IMR-90 (cell line): Measurements from ENCODE around the gene MICAL2. TPM values are rescaled to one million over a fixed set of nuclear protein-coding genes. Genes with fewer than 3 reads are reported as not detected.
A peak's percentile ranks its signal among the peaks of the same experiment; 100 is the strongest.

Experiments
- ATAC-seq: fragments of 200-7000 bp; cut with Tn5 transposase; 2 replicates; pipeline ENCODE4 v1.9.1; 2020; ENCODE audit warnings: low read depth, mild to moderate bottlenecking, moderate library complexity
- BruUV-seq: library from RNA; stranded (reverse); fragments of 400-500 nt; replicated peaks from 2 replicates; lab custom pipeline; 2021; lab: Mats Ljungman, UMichigan
- CTCF ChIA-PET: fragments of 300-600 bp; formaldehyde crosslinking; extraction: SDS; loops from one replicate; lab custom pipeline; 2021; ENCODE audit warnings: antibody characterized with exemption; lab: Yijun Ruan, JAX
- POLR2A ChIA-PET: fragments of 300-600 bp; sonication (Branson Sonifier 250); formaldehyde crosslinking; loops from one replicate; lab custom pipeline; 2022; ENCODE audit warnings: antibody characterized with exemption; ENCODE audit not compliant: unreplicated experiment; lab: Charles Lee
- DNase-seq: peaks from one replicate; pipeline ENCODE4 v3.0.0; 2013
- H2AFZ ChIP-seq: replicated peaks from 2 replicates; pipeline ENCODE3; 2013; ENCODE audit warnings: low read length, mild to moderate bottlenecking; ENCODE audit not compliant: poor library complexity
- H2AK5ac ChIP-seq: 2 replicates; pipeline ENCODE4 v1.6.1; 2013; ENCODE audit warnings: low read depth, low read length, inconsistent platforms
- H2AK9ac ChIP-seq: replicated peaks from 2 replicates; pipeline ENCODE3; 2013; ENCODE audit warnings: mild to moderate bottlenecking, low read depth, low read length, moderate library complexity; ENCODE audit not compliant: poor library complexity
- H2BK120ac ChIP-seq: 2 replicates; pipeline ENCODE4 v1.6.1; 2013; ENCODE audit warnings: low read depth, low read length, inconsistent platforms
- H2BK15ac ChIP-seq: 3 replicates; pipeline ENCODE4 v1.6.1; 2013; ENCODE audit warnings: low read depth, low read length, inconsistent platforms
- H2BK20ac ChIP-seq: 2 replicates; pipeline ENCODE4 v1.6.1; 2013; ENCODE audit warnings: low read depth, mild to moderate bottlenecking, inconsistent platforms, low read length, moderate library complexity
- H2BK5ac ChIP-seq: 2 replicates; pipeline ENCODE4 v1.6.1; 2013; ENCODE audit warnings: mild to moderate bottlenecking, low read depth, low read length, inconsistent platforms; ENCODE audit not compliant: poor library complexity, severe bottlenecking
- H3K14ac ChIP-seq: replicated peaks from 2 replicates; pipeline ENCODE4 v1.6.1; 2013; ENCODE audit warnings: low read depth, low read length, inconsistent platforms
- H3K18ac ChIP-seq: 2 replicates; pipeline ENCODE4 v1.6.1; 2013; ENCODE audit warnings: low read depth, low read length, control low read depth
- H3K23ac ChIP-seq: 2 replicates; pipeline ENCODE4 v1.6.1; 2013; ENCODE audit warnings: low read depth, low read length, inconsistent platforms
- H3K27ac ChIP-seq: 2 replicates; pipeline ENCODE4 v1.5.1; 2013; ENCODE audit warnings: mild to moderate bottlenecking, control low read depth, low read length; ENCODE audit not compliant: insufficient read depth
- H3K27me3 ChIP-seq: 2 replicates; pipeline ENCODE4 v1.6.1; 2013; ENCODE audit warnings: low read length; ENCODE audit not compliant: control insufficient read depth, insufficient read depth
- H3K36me3 ChIP-seq: 2 replicates; pipeline ENCODE4 v1.6.1; 2013; ENCODE audit warnings: low read length, mixed read lengths; ENCODE audit not compliant: control insufficient read depth, insufficient read depth
- H3K4ac ChIP-seq: 2 replicates; pipeline ENCODE4 v1.6.1; 2013; ENCODE audit warnings: low read depth, low read length, inconsistent platforms
- H3K4me1 ChIP-seq: 2 replicates; pipeline ENCODE4 v1.6.1; 2013; ENCODE audit warnings: low read length, mixed read lengths; ENCODE audit not compliant: control insufficient read depth, insufficient read depth
- H3K4me2 ChIP-seq: 2 replicates; pipeline ENCODE4 v1.6.1; 2013; ENCODE audit warnings: low read depth, mild to moderate bottlenecking, control low read depth, low read length, moderate library complexity
- H3K4me3 ChIP-seq: 2 replicates; pipeline ENCODE4 v1.5.1; 2013; ENCODE audit warnings: low read depth, mild to moderate bottlenecking, control low read depth, low read length, moderate library complexity; ENCODE audit not compliant: insufficient read depth
- H3K56ac ChIP-seq: 2 replicates; pipeline ENCODE4 v1.6.1; 2013; ENCODE audit warnings: low read length, inconsistent platforms; ENCODE audit not compliant: insufficient read depth; ENCODE audit errors: extremely low read depth
- H3K79me1 ChIP-seq, 2 experiments: 2 replicates each; pipeline ENCODE4 v1.6.1; 2013; ENCODE audit warnings: low read length in 2 of 2, inconsistent platforms in 1 of 2, low read depth in 1 of 2
- H3K9ac ChIP-seq: 2 replicates; pipeline ENCODE4 v1.6.1; 2013; ENCODE audit warnings: low read depth, low read length, control low read depth
- H3K9me1 ChIP-seq: 2 replicates; pipeline ENCODE4 v1.6.1; 2013; ENCODE audit warnings: low read length, inconsistent platforms; ENCODE audit not compliant: insufficient read depth
- H3K9me3 ChIP-seq: 2 replicates; pipeline ENCODE4 v1.6.1; 2013; ENCODE audit warnings: low read length; ENCODE audit not compliant: control insufficient read depth, insufficient read depth
- H4K20me1 ChIP-seq: 2 replicates; pipeline ENCODE4 v1.6.1; 2013; ENCODE audit warnings: low read length, inconsistent platforms; ENCODE audit not compliant: insufficient read depth
- H4K5ac ChIP-seq: 2 replicates; pipeline ENCODE4 v1.6.1; 2013; ENCODE audit warnings: mild to moderate bottlenecking, low read depth, low read length, control low read depth
- H4K8ac ChIP-seq, 2 experiments: 2 replicates each; pipeline ENCODE4 v1.6.1; 2013; ENCODE audit warnings: low read depth in 2 of 2, low read length in 2 of 2, control low read depth in 1 of 2, inconsistent platforms in 1 of 2
- H4K91ac ChIP-seq: 2 replicates; pipeline ENCODE4 v1.6.1; 2013; ENCODE audit warnings: low read depth, low read length, inconsistent platforms; ENCODE audit not compliant: insufficient read depth
- POLR2A ChIP-seq: IDR thresholded peaks from 2 replicates; pipeline ENCODE4 v1.6.1; 2012; ENCODE audit warnings: mild to moderate bottlenecking, low read depth, low read length
- RFX5 ChIP-seq: IDR thresholded peaks from 2 replicates; pipeline ENCODE4 v1.8.0; 2012; ENCODE audit warnings: low read depth, mild to moderate bottlenecking, low read length, moderate library complexity
- WGBS, 2 experiments: methylation state at CpG; one replicate each; pipeline versions ENCODE4 v1.1.5 to v1.1.7; 2013; ENCODE audit warnings: missing lambda C conversion rate in 2 of 2; ENCODE audit not compliant: insufficient read length in 1 of 2; ENCODE audit errors: extremely low coverage in 2 of 2; 5-methylcytosine and 5-hydroxymethylcytosine counted together
- dilution Hi-C: fragments of 300-500 bp; cut with HindIII; formaldehyde crosslinking; loops from one replicate; pipeline ENCODE4 v1.14.3; 2018; ENCODE audit warnings: low sequenced_read_pairs; ENCODE audit not compliant: unreplicated experiment
- in situ Hi-C: fragments of 300-500 bp; cut with MboI; formaldehyde crosslinking; loops from 3 replicates; pipeline ENCODE4 v1.14.3; 2019; ENCODE audit warnings: low sequenced_read_pairs, inconsistent platforms, mixed read lengths
- intact Hi-C: fragments of 100-400 bp; cut with micrococcal nuclease; formaldehyde crosslinking; loops from 2 replicates; pipeline ENCODE4 v1.10.0; 2022
- polyA plus RNA-seq, 3 experiments: library from polyadenylated mRNA; depleted of rRNA; stranded (reverse); fragments of >200 nt; gene quantifications; 2 replicates each; pipeline ENCODE4 v1.2.3, GENCODE V29; 2012; ENCODE audit warnings: low replicate concordance in 1 of 3
- total RNA-seq: library from RNA; depleted of rRNA; stranded (reverse); fragments of >200 nt; gene quantifications from 2 replicates; pipeline ENCODE4 v1.2.3, GENCODE V29; 2012

MICAL2 gene
- total and polyA plus RNA-seq, 2 of the 4 experiments (the other 2 are of a cell fraction) = 170 to 336 TPM

DNA sequence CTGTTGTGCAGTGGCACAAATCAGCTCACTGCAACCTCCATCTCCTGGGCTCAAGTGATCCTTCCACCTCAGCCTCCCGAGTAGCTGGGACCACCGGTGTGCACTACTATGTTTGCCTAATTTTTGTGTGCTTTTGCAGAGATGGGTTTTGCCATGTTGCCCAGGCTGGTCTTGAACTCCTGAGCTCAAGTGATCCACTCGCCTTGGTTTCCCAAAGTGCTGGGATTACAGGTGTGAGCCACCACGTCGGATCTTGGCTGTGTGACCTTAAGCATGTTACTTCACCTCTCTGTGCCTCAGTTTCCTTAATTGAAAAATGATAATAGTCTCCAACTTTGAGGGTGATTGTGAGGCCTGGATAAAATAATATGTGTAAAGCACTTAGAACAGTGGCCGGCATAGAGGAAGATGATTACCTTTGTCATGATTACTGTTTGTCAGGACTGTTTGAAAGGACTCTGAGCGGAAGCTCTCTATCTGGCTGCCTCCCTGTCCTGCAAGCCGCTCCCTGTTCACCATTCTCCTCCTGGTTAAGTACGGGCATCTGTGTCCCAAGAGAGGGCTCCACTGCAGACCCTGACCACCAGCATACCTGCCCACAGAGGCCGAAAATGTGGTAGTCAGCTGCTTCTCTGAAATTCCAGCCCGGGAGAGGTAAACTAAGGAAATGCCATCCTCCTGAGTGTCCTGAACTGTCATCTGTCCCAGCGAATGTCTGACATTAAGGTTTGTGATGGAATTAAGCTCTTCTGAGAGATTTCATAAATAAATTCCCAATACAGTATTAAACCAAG is 73.6 kb downstream of the MICAL2 start:
- H3K14ac ChIP-seq = peak overlapping the region; percentile 99
- peak overlapping the region; percentile 96 for H3K18ac ChIP-seq
- peak overlapping the region; percentile 84 for H3K27ac ChIP-seq
- peaks cover 3% of the 10 kb centered on the region; the same call in 1 of the 2 replicates for H4K20me1 ChIP-seq
- H2AK5ac ChIP-seq = peak overlapping the region; percentile 99
- H3K4me3 ChIP-seq = no peak overlapping the region
- H3K36me3 ChIP-seq = peaks cover 5% of the 10 kb centered on the region; the same call in 1 of the 2 replicates
- peak overlapping the region; percentile 93 for H2BK15ac ChIP-seq
- peaks cover 27 to 85% of the 10 kb centered on the region in 2 experiments; a peak in 3 of 4 replicates for H3K79me1 ChIP-seq
- no peaks in the 10 kb centered on the region for H3K9me3 ChIP-seq
- peak overlapping the region; percentile 87 for H4K5ac ChIP-seq
- no peak for DNase-seq
- H2BK120ac ChIP-seq = peak overlapping the region; percentile 98
- no peak overlapping the region for H2AFZ ChIP-seq
- H2AK9ac ChIP-seq = peak overlapping the region; percentile 90
- CTCF ChIA-PET = interaction anchor here (1.1 kb wide), 1 partner anchor 13 kb away, joined by 3 read pairs; no protein-coding TSS in a partner anchor
- H3K9me1 ChIP-seq = peaks cover 39% of the 10 kb centered on the region
- H4K8ac ChIP-seq = peak overlapping the region; percentile 56 to 94
- no peak for TF ChIP-seq RFX5
- TF ChIP-seq POLR2A = peak; percentile 10; the same call in 1 of the 2 replicates
- H3K9ac ChIP-seq = peak overlapping the region; percentile 65; the same call in 1 of the 2 replicates
- intact Hi-C loops (loop anchor here (2.0 kb wide), 1 partner anchor 17 kb away; no protein-coding TSS in a partner anchor), dilution Hi-C loops (no loop called here), in situ Hi-C loops (no loop called here)
- H3K56ac ChIP-seq = peak overlapping the region; percentile 80
- H3K27me3 ChIP-seq = no peaks in the 10 kb centered on the region
- peak overlapping the region; percentile 99; the same call in 1 of the 2 replicates for H3K23ac ChIP-seq
- no peak for ATAC-seq
- peak overlapping the region; percentile 98 for H2BK20ac ChIP-seq
- no TSS peak for BruUV-seq
- H3K4ac ChIP-seq = peak overlapping the region; percentile 99
- peak overlapping the region; percentile 97 for H2BK5ac ChIP-seq
- H3K4me2 ChIP-seq = no peak overlapping the region
- POLR2A ChIA-PET = no interaction called here
- no CpG with 5 or more reads among the region's 12 CpGs for WGBS, 2 experiments
- peak overlapping the region; percentile 90 for H4K91ac ChIP-seq
- peaks cover 45% of the 10 kb centered on the region for H3K4me1 ChIP-seq
